Measurements from ENCODE around the gene TBX1. TPM values are rescaled to one million over a fixed set of nuclear protein-coding genes. Genes with fewer than 3 reads are reported as not detected.

Gene TBX1
- total and polyA plus RNA-seq, 2 of the 8 experiments (the other 6 are each of a cell fraction or from before 2014, with no cell fraction given): 0.28 TPM; not detected in 1

DNA sequence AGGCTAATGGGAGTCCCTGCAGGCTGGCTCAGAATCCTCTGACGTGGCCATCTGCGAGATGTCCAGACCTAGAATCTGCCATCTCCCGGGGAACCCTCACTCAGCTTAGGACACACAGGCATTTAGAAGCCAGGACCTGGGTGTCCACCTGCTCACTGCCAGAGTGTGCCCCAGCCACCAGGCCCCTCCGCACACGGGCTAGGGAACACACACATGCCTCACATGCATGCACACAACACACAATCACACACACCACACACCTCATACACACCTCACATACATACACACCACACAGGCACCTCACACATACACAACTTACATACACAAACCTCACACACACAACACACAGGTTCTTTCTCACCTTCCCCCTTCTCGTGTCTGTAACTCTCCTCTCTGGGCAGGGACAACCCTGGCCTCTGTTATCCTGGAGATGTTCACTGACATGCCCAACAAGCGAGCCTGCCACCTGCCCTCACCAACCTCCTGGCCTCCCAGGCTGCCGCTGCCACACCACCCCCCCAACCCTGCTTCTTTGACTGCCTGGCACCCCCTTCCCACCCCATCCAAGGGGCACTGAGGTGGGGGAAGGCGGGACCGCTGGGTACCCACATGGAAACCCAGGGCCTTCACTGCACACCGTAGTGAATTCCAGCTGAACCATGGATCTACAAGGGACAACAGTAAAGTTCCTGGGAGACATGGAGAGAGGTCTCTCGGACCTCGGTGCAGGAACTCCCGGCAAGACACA lies 56.0 kb downstream of the TBX1 start:
- Histone ChIP-seq H4K8ac (ENCODE audit: extremely low read depth, insufficient read depth, low read length) (no peak overlapping the region), H3K4ac (replicated peaks; ENCODE audit: insufficient read length, low read depth, low read length) (no peak overlapping the region), H4K5ac (ENCODE audit: insufficient read length, low read depth, low read length) (no peak overlapping the region), H2BK12ac (ENCODE audit: low read depth, low read length) (no peak overlapping the region), H3K23ac (ENCODE audit: insufficient read length) (no peak overlapping the region), H3K36me3 (ENCODE audit: control insufficient read depth in 2 of 4, insufficient read depth in 4 of 4, low read length in 3 of 4) (no peaks in the 10 kb centered on the region), H4K91ac (replicated peaks; ENCODE audit: insufficient read length, low read length) (no peak overlapping the region), H3K27ac (ENCODE audit: low read depth, low read length) (no peak overlapping the region), H4K20me1 (replicated peaks in 1 of 2; ENCODE audit: control insufficient read depth in 1 of 2, insufficient read depth in 2 of 2, low read length in 2 of 2) (peaks cover 6 to 8% of the 10 kb centered on the region in 2 experiments), H3K56ac (replicated peaks; ENCODE audit: insufficient read length, low read depth, low read length) (no peak overlapping the region), H3K14ac (ENCODE audit: insufficient read length) (no peak overlapping the region), H3K4me3 (ENCODE audit: extremely low read depth in 1 of 4, insufficient read depth in 2 of 4, low read depth in 3 of 4, low read length in 4 of 4) (no peak overlapping the region), H3K9me3 (ENCODE audit: insufficient read depth in 2 of 2, low read depth in 1 of 2, low read length in 1 of 2) (no peaks in the 10 kb centered on the region), H3K27me3 (replicated peaks in 1 of 4; ENCODE audit: control insufficient read depth in 3 of 4, extremely low read depth in 1 of 4, insufficient read depth in 3 of 4, low read length in 3 of 4) (no peaks in the 10 kb centered on the region), H3K23me2 (ENCODE audit: low read depth, low read length) (peaks cover 2% of the 10 kb centered on the region; the same call in 1 of the 2 replicates), H2AK5ac (ENCODE audit: low read depth, low read length) (0 out of 2 replicates have a peak overlapping the region, but pooled peaks have one; percentile 13), H2BK5ac (ENCODE audit: low read depth, low read length) (no peak overlapping the region), H3K4me2 (ENCODE audit: insufficient read depth in 1 of 2, low read depth in 2 of 2, low read length in 2 of 2) (no peak overlapping the region), H2BK120ac (replicated peaks; ENCODE audit: low read depth, low read length) (no peak overlapping the region), H3K18ac (ENCODE audit: extremely low read depth, low read length) (no peak overlapping the region), H2BK15ac (ENCODE audit: low read length) (no peak overlapping the region), H2AFZ (ENCODE audit: low read length) (no peak overlapping the region), H3K79me1 (ENCODE audit: low read depth, low read length) (no peaks in the 10 kb centered on the region), H3K79me2 (ENCODE audit: control insufficient read depth in 1 of 2, insufficient read depth in 2 of 2, low read length in 2 of 2) (no peaks in the 10 kb centered on the region), H2BK20ac (ENCODE audit: low read length) (no peak overlapping the region), H3K4me1 (replicated peaks in 1 of 4; ENCODE audit: control insufficient read depth in 3 of 4, insufficient read depth in 4 of 4, low read length in 3 of 4) (peaks cover 0 to 7% (median 1%) of the 10 kb centered on the region in 4 experiments; a peak in 1 of 7 replicates), H3K9ac (replicated peaks in 1 of 4; ENCODE audit: extremely low read depth in 1 of 4, low read depth in 3 of 4, low read length in 3 of 4) (no peak overlapping the region; a peak in 1 of 7 replicates)
- ChIA-PET CTCF (ENCODE audit: partially characterized antibody) (interaction anchor here (1.0 to 1.3 kb wide), 3 partner anchors 9 to 68 kb away, joined by 3 to 4 read pairs (median 4); no protein-coding TSS in a partner anchor), POLR2A (ENCODE audit: partially characterized antibody) (no interaction called here)
- DNase-seq (ENCODE audit: low read depth in 1 of 2, low spot score in 2 of 2) (peak in 1 of 2 experiments; percentile 37), FAIRE-seq (no peak)
- 93% methylated on average over 13 of the region's 14 CpGs; no CpG with 5 or more reads in 1 of the 2 experiments for WGBS, 2 experiments (ENCODE audit: extremely low coverage in 1 of 2, insufficient coverage in 1 of 2, insufficient read length in 1 of 2, insufficient replicate concordance in 2 of 2, low coverage in 1 of 2, low lambda C conversion rate in 2 of 2, missing lambda C conversion rate in 1 of 2)
- TF ChIP-seq POLR2A (IDR thresholded peaks at IDR 0.05; ENCODE audit: control extremely low read depth in 1 of 2, low read depth in 2 of 2, low read length in 2 of 2) (no peak), SRF (IDR thresholded peaks at IDR 0.05; ENCODE audit: low read depth, low read length) (no peak)
